HCT116 (cell line): ENCODE results near the gene FBXW4.

ENCODE experiments used
- CBX3 ChIP-seq: IDR thresholded peaks from 2 replicates; pipeline ENCODE4 v1.6.1; 2012; ENCODE audit warnings: low read depth
- EZH2phosphoT487 ChIP-seq: fragments of 200-600 bp; IDR thresholded peaks from 2 replicates; pipeline ENCODE4 v1.6.1; 2018; ENCODE audit warnings: antibody characterized with exemption, borderline replicate concordance
- JUND ChIP-seq: IDR thresholded peaks from 2 replicates; pipeline ENCODE4 v1.6.1; 2012
- POLR2A ChIP-seq: IDR thresholded peaks from 2 replicates; pipeline ENCODE4 v1.7.0; 2011; ENCODE audit warnings: borderline replicate concordance; ENCODE audit not compliant: insufficient read depth, insufficient read length; ENCODE audit errors: extremely low read depth
- YY1 ChIP-seq: IDR thresholded peaks from 2 replicates; pipeline ENCODE4 v1.6.1; 2011; ENCODE audit warnings: low read length, low read depth, moderate library complexity, mild to moderate bottlenecking; ENCODE audit not compliant: insufficient replicate concordance; ENCODE audit errors: extremely low read depth
- ZFX ChIP-seq: fragments of 450-650 bp; IDR thresholded peaks from 2 replicates; pipeline ENCODE4 v1.6.1; 2017
- TF ChIP-seq, protein P1 (sequence below), 3 experiments: fragments of 200-600 bp in 1 of 3; sonication (generic) in 1 of 3; IDR thresholded peaks in 2 of 3; conservative IDR thresholded peaks in 1 of 3; 2 replicates each; pipeline ENCODE4 v1.5.1; 2012 to 2017; ENCODE audit warnings: low read depth in 2 of 3, low read length in 2 of 3, antibody characterized with exemption in 1 of 3, borderline replicate concordance in 1 of 3, control low read depth in 1 of 3, mild to moderate bottlenecking in 1 of 3, mixed read lengths in 1 of 3, mixed run types in 1 of 3, moderate library complexity in 1 of 3; ENCODE audit not compliant: insufficient read depth in 1 of 3

DNA sequence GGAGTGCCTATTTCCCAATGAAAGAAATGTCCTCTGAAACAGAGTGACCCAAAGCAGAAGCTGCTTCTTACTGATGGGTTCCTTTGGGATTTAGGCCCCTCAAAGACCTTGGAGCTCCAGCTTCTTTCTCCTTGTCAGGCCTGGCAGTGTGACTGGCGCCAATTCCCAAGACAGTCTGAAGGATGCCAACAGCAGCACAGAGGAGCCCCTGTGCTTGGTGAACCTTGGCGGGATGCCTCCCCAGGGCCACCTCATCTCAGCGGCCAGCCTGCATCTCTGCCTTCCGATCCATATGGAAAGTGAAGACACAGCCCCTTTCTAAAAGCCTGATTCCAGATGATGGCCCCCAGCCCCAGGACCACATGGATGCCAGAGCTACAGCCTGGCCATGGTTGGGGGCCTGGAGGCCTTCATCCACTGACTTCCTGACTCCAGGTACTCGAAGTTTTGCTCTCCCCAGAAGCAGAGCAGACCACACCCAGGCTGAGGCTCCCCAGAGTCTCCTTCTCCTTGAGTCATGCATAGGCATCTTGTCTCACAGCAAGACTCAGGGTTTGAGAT is 45.4 kb downstream of the FBXW4 start:
- TF ChIP-seq JUND, result no peak
- TF ChIP-seq ZFX, result no peak
- TF ChIP-seq YY1, result no peak
- TF ChIP-seq, protein P1, sequence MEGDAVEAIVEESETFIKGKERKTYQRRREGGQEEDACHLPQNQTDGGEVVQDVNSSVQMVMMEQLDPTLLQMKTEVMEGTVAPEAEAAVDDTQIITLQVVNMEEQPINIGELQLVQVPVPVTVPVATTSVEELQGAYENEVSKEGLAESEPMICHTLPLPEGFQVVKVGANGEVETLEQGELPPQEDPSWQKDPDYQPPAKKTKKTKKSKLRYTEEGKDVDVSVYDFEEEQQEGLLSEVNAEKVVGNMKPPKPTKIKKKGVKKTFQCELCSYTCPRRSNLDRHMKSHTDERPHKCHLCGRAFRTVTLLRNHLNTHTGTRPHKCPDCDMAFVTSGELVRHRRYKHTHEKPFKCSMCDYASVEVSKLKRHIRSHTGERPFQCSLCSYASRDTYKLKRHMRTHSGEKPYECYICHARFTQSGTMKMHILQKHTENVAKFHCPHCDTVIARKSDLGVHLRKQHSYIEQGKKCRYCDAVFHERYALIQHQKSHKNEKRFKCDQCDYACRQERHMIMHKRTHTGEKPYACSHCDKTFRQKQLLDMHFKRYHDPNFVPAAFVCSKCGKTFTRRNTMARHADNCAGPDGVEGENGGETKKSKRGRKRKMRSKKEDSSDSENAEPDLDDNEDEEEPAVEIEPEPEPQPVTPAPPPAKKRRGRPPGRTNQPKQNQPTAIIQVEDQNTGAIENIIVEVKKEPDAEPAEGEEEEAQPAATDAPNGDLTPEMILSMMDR (IDR thresholded peaks at IDR 0.05 in 2 of 3, conservative IDR thresholded peaks at IDR 0.05 in 1 of 3; ENCODE audit: borderline replicate concordance in 1 of 3, insufficient read depth in 1 of 3, low read depth in 2 of 3, low read length in 2 of 3), result no peak
- no peak for TF ChIP-seq POLR2A
- no peak for TF ChIP-seq CBX3
- TF ChIP-seq EZH2phosphoT487, result no peak
